AG20443 (cell line): ENCODE measurements around the gene RIBC2.
"Not testable (repeated sequence)": the region's sequence is repeated elsewhere in the genome, so short reads cannot be mapped to it uniquely, and the experiment has no call there.

ENCODE experiments used
- DNase-seq: peaks from one replicate; pipeline ENCODE4 v3.0.0; 2012; ENCODE audit warnings: low spot score, mixed read lengths

The RIBC2 gene

DNA sequence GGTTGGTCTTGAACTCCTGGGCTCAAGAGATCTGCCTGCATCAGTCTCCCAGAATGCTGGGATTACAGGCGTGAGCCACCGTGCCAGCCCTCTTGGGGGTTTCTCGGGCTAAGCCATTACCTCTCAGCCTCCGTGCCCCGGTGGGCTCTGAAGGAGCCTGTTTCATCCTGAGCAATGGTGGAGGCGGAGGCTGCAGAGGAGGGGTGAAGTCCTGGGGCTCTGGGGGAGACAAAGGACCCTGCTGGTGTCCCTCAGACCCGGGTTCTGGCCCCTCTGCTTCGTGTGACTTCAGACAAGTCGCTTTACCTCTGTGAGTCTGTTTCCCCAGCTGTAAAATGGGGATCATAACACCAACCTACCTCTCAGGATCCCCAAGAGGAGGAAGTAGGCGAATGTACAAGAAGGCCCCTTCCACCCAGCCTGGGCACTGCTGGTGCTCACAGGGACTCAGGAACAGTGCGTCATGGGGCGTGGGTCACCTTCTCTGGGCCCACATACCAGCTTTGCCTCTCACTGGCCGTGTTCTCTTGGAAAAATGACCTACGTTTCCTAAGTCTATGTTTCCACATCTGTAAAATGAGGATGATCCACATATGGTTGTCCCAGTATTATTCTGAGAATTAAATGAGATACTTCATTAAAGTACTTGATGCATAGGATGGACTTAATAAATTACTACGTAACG lies 36.8 kb downstream of the RIBC2 start:
- DNase-seq = no peak

DNA sequence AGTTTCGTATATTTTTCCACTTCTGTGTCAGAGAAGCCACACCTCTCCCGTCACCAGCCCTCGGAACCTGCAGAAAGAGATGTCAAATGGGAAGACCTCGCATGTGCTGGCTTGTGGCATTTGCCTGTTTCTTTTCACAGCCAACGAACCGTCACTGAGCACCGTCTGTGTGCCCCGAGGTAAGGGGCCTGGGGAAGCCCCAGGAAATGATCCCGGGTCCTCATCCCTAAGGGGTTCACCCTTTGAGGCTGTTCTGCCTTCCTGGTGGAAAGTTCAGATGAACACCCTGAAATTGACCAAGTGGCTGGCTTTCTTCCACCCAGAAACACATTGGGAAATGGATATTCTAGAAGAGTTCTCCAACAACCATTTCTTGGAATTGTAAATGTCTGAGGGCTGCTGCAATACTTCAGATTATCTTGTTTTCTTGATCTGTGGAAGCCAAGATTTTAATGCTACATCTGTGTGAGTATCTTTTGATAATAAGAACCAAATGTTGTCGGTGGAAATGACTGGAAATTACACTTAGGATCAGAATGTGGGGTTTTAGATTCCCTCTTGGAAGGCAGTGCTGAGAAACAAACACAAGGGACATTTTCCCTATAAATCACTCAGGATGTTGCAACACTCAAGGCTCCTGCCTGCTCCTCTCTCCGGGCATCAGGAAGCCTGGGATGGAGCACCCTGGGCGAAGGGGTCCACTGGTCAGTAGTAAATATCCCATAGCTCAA lies 37.6 kb downstream of the RIBC2 start:
- peak; percentile 77 for DNase-seq

DNA sequence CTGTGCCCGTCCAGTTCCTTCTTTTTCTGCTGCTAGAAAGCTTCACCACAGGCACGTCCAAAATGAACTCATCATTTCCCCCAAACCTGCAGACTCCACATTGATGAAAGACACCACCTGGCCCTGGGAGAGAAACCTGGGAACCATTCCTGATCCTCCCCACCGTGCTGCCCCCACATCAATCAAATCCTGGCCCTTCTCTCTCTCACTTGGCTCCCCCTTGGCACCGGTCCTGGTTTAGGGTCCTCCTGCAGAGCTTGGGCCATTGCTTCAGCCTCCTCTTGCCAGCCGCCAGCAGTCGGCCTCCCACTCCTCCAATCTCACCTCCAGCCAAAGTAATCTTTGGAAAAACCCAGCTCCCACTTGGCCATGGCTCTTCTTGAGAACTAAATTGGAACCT lies 38.5 kb downstream of the RIBC2 start:
- DNase-seq = no peak

DNA sequence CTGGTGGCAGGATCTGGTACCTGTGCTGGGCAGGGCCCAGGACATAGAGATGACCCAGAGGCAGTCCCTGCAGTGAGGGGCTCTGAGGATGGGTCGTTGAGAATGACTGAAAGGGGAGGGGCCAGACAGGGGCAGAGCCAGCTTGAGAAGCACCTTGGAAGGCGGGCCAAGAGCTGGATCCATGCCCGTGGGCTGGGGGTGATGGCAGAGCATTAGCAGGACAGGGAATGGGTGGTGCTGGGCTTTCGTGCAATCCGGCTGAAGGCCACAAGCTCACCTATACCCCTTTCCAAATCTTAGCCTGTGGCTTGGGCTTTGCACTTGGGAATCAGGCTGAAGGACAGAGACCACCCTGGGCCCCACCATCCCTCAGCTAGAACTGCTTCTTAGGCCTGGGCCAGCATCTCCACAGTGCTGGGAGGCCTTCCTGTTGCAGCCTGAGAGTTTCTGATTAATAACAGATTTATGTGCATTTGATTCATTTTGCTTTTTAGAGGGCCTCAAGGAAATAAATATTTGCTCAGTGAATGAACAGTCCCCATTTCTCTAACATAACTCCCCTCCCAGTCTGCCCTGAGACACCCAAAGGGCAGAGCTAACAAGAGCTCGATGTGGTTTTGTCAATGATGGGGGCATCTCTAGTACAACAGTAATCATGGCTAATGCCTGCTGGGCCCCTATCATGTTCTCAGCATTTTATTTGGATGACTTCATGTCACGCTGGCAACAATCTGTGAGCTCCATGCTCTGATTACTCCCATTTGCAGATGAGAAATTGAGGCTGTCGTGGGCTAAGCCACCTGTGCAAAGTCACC lies 39.3 kb downstream of the RIBC2 start:
- DNase-seq = peak; percentile 51

DNA sequence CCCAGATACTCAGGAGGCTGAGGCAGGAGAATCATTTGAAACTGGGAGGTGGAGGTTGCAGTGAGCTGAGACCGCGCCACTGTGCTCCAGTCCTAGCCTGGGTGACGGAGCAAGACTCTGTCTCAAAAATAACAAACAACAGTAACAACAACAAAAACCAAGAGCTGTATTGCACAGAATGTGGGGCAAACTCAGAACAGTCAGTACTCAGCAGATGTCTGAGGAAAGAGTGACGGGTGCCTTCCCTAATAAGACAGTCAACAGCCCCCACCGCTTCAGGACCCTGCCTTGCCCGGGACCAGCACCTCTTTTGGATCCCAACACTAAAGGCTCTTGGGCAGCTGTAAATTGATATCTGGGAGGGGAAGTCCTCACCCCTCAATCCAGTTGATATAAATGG lies 40.3 kb downstream of the RIBC2 start:
- no peak for DNase-seq

DNA sequence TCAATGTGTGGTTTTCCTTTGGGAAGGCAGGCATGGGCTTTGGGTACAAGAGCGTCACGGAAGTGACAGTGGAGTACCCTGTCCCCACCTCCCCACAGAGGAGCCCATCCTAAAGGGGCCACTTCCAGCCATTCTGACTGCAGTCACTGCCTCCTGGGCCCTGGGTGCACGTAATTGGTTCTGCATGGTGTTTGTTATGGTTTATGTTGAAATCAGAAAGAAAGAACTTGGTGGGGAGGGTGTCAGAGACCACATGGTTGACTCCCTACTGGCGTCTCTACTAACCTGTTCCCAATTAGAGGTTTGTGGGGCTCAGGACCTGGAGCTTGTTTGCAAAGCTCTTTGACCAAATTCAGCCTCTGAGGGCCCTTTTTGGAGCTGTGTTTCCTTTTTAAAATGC lies 40.8 kb downstream of the RIBC2 start:
- peak; percentile 71 for DNase-seq

DNA sequence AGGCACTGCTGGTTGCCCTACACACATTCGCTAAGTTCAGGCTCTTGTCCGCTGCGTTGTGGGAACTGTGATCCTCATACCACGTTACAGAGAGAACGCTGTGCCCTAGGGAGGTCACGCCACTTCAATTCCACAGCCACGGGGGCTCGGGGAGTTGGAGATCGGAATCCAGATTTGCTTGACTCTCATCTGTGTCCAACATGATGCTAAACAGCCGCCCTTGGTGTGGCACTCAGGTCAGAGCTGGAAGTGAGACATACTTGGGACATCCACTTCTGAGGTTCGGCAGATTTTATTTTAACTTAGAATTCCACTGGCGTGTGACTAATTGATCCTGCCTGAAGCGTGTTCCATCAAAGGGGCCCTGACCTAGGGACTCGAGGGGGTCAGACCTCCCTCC lies 41.7 kb downstream of the RIBC2 start:
- DNase-seq = no peak

DNA sequence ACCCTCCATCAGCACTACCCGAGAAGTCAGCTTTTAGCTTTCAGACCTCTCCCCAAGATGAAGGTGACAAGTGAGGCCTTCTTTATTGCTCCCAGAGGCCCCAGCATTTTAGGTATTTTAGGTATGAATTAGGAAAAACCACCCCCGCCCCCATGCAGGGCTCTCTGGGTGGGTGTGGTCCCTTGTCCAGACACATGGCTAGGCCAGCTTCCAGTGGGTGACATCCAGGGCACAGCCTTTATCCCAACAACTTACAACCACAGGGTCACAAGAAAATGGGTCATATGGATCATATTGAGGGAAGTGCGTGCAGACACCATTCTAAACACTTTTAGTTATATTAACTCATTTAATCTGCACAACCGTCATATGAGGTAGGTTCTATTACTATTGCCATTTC lies 42.1 kb downstream of the RIBC2 start:
- DNase-seq = no peak

DNA sequence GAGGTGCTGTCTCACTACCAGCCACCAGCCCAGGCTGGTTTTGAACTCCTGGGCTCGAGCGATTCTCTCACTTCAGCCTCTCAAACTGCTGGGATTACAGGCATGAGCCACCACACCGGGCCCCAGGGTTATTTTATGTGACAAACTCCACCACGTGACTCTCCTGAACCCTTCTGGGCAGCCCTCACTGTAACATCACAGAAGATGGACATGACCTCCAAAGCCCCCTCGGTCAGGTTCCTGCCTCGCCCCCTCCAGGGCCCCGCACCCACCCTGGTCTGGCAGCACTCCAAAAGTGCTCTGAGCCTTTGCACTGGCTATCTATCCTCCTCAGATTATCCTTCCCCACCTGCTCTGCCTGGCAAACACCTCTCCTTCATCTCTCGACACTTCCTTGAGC lies 43.3 kb downstream of the RIBC2 start:
- DNase-seq = no peak

DNA sequence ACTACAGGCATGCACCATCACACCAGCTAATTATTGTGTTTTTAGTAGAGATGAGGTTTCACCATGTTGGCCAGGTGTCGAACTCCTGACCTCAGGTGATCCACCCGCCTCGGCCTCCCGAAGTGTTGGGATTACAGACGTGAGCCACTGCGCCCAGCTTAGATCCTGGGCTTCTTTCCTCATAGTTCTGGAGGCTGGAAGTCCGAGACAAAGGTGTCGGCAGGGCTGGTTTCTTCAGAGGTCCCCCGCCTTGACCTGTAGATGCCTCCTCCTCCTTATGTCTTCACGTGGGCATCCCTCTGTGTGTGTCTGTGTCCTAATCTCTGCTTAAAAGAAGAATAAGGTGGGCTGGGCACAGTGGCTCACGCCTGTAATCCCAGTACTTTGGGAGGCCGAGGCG lies 45.0 kb downstream of the RIBC2 start:
- DNase-seq = no peak

DNA sequence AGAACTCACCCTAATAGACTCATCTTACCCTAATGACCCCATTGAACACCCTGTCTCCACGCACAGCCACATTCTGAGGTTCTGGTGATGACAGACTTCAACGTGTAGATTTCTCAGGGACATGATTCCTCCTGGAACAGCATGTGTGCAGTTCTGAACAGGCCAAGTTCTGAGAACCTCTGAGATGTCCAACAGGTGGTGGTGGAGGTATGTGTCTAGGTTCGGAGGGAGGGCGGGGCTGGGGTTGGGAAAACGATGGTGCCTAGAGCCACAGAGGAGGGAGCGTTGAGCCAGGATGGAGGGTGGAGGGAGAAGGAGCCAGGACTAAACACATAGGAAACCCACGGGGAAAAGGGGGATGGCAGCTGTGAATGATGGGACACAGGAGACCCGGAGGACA lies 45.7 kb downstream of the RIBC2 start:
- DNase-seq = no peak

DNA sequence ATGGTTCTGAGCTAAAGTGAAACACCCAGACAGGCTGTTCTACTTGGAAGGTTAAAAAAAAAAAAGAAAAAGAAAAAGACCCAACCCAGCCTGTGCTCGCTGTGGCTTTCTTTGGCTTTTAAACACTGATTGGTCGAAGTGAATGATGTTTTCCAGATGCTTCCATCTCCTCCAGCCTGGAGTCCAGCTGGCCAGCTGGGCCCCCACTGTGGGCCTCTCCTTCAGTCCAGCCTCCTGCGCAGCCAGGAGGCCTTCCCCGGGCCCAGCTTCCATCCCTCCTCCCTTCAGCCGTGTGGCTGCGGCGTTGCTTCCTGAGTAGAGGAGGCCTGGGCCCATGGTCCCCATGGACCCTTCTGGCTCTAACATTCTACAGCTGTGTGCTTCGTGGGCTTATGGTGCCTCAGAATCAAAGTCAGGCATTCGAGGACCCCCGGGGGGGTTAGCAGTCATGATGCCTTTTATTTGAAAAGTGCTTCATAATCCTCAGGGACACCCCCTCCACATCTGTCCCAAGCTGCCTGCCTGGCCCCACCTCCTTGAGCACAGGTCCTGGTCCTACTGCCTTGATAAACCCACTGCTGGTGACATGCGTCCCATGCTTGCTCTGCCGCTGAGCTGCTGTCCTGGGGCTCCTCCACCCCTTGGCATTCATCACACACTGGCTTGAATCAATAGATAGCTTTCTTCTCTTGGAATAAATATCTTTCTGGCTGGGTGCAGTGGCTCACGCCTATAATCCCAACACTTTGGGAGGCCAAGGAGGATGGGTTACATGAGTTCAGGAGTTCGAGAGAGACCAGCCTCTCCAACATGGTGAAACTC lies 47.0 kb downstream of the RIBC2 start:
- DNase-seq = peak; percentile 68

DNA sequence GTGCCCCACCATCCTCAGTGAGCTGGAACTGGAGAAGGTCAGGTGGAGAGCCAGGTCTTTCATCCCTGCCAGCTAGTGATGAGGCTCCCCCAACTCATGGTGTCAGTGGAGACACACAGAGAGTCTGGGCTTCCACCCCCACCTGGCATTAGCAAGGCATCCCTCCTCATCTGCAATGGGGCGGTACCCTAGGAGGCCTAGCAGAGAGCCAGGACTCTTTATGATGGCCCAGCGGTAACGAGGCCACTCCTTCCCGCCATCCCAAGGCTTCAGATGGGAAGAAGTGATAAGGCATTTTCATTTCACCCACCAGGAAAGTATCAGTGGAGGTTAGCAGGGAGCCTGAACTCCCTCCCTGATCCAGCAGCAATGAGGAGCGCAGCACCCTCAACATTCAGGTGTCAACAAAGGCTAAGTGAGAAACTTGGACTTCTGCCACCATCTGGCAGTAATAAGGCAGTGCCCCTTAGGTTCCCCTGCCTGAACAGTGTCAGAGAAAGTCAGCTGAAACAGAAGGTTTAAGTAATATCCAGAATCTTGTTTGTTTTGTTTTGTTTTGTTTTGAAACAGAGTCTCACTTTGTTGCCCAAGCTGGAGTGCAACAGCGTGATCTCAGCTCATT lies 48.7 kb downstream of the RIBC2 start:
- no peak for DNase-seq

DNA sequence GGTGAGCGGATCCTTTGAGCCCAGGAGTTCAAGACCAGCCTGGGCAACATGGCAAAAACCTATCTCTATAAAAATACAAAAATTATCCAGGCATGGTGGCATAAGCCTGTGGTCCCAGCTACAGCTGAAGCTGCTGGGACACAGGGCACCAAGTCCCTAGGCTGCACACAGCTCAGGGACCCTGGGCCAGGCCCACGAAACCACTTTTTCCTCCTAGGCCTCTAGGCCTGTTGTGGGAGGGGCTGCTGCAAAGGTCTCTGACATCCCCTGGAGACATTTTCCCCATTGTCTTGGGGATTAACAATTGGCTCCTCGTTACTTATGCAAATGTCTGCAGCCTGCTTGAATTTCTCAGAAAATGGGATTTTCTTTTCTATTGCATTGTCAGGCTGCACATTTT lies 50.2 kb downstream of the RIBC2 start:
- DNase-seq = not testable (repeated sequence)

DNA sequence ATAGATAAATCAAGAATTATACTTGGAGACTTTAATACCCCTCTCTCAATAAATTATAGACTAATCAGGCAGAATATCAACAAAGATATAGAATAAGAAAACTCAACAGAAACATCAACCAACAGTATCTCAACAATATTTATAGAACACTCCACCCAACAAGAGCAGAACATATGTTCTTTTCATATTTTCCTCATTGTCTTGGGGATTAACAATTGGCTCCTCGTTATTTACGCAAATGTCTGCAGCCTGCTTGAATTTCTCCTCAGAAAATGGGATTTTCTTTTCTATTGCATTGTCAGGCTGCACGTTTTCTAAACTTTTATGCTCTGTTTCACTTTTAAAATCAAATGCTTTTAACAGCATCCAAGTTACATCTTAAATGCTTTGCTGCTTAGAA lies 52.1 kb downstream of the RIBC2 start:
- no peak for DNase-seq

DNA sequence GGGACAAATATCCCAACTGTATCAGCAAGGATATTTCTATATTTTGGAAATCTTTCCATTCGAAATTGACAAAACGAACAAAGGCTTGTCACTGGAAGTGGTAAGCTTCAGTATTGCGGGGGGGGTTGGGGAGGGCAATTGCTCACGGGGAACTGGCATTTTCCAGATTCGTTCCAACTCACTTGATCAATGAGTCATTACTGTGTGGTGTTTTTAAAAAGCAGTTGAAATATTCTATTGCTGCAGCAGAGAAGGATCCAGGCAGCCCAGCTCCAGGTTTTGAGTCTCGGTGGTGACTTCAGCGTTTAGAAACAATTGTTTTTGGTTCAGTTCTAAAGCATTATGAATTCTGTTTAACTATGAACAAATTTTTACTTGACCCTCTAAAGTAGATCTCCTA lies 55.4 kb downstream of the RIBC2 start:
- DNase-seq = peak; percentile 72

DNA sequence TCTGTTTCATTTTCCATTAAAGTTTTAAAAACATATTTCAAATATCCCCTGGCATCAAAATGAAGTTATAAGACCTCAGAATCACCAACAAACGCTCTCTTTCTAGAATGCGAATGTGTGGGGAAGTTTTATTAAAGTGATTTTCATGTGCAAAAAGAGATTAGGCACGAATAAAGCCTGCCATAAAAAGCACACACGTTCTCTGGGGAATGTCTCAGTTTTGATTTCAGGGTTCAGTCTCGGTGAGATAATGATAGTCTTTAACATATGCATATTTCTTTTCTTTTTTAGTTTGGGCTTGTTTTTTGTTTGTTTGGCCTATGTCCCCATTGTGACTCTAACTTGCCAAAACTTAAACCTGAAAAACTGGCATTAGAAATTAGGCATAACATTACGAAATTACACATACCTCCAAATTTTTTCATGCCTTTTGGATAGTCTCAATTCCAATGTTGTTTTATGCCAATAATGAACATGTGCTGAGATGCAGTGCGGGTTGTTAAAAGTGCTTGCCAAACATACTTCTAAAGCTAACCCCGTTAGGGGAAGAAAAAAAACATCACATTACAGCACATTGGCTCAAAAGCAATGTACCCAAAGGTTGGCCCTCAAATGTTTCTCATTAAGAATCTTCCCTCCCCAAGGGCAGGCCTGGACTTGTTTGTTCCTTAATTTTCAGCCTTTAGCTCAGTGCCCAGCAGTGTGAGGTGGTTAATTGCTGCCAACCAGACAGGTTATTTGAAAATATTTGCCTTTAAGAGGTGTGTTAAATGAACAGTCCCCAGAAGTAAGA lies 56.0 kb downstream of the RIBC2 start:
- DNase-seq = no peak

DNA sequence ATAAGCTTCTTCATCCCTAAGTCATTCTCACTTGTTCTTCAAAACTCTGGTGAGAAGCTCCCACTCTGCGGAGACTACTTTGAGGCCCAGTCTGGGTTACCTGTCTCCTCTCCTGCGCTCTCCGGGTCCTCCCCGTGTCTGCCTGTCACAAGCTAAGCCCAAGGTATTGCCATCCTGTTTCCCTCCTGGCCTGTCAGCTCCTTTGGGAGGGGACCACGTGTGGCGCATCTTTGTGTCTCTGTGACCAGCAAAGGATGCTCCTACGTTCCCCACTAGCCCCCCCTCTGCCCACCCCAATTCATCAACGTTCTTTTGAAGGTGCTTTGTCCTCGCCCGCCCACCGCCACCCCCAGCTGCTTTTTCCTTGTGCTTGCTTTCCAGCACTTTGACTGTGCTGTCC lies 57.4 kb downstream of the RIBC2 start:
- no peak for DNase-seq

DNA sequence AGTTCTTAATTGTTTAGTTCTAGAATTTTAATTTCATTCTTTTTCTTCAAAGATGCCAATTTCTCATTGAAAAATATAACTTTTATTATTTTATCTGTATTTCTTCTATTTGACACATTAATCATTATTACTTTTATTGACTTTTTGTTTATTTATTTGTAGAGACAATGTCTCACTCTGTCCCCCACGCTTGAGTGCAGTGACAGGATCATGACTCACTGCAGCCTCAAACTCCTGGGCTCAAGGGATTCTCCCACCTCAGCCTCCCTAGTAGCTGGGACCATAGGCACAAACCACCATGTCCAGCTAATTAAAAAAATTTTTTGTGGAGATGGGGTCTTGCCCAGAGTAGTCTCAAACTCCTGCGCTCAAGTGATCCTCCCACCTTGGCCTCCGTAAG lies 58.9 kb downstream of the RIBC2 start:
- no peak for DNase-seq

DNA sequence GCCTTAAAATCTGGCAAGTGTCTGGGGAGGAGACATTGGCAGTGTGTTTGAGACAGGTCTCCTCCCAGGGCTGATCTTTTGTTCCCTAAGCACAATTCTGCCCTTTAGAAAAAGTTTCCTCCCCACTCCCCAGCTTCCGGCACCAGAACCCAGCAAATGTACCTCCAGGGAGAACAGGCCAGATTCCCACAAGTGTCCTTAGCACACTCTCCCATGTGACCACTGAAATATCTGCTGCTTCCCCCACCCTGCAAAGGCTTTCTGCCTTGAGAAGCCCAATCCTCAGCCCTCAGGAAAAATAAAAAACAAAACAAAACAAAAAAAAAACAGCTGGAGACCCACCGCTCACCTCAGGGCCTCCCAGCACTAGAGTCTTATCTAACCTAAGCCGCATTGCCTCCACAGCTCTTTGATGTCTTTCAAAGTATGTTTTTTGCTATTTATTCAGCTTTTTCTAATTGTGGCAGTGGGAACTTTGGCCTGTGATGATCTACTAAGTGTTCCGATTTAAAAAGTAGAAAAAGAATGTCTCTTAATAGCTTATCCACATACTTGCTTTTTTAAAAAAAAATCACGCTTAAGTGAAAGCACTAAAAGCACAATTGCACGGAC lies 60.2 kb downstream of the RIBC2 start:
- no peak for DNase-seq
